OCI-LY1 (cell line): ENCODE data around the gene EME2.

Experiments
- H2AFZ ChIP-seq: fragments of 200-600 bp; sonication (generic), shearing (Covaris generic); 2 replicates; pipeline ENCODE4 v1.6.0; 2014; ENCODE audit warnings: antibody characterized with exemption, mild to moderate bottlenecking, low read length
- H3F3A ChIP-seq: fragments of 200-600 bp; sonication (generic), shearing (Covaris generic); 2 replicates; pipeline ENCODE4 v1.6.0; 2014; ENCODE audit warnings: mild to moderate bottlenecking, antibody characterized with exemption, low read length, moderate library complexity; ENCODE audit not compliant: insufficient read depth
- H3K27ac ChIP-seq: fragments of 200-600 bp; sonication (generic); 2 replicates; pipeline ENCODE4 v1.5.1; 2014; ENCODE audit warnings: low read length, mixed run types, mild to moderate bottlenecking, low read depth; ENCODE audit not compliant: poor library complexity, severe bottlenecking
- H3K27me3 ChIP-seq: fragments of 200-600 bp; sonication (generic); 2 replicates; pipeline ENCODE4 v1.6.0; 2014; ENCODE audit warnings: antibody characterized with exemption, mild to moderate bottlenecking, low read length, moderate library complexity; ENCODE audit not compliant: insufficient read depth
- H3K36me3 ChIP-seq: fragments of 200-600 bp; sonication (generic); 2 replicates; pipeline ENCODE4 v1.6.1; 2014; ENCODE audit warnings: mild to moderate bottlenecking, antibody characterized with exemption, low read length, moderate library complexity, mixed read lengths; ENCODE audit not compliant: insufficient read depth
- H3K4me1 ChIP-seq: fragments of 200-600 bp; sonication (generic); 2 replicates; pipeline ENCODE4 v1.5.1; 2014; ENCODE audit warnings: mild to moderate bottlenecking, low read length, moderate library complexity; ENCODE audit not compliant: insufficient read depth, severe bottlenecking
- H3K4me2 ChIP-seq: fragments of 200-600 bp; sonication (generic), shearing (Covaris generic); 2 replicates; pipeline ENCODE4 v1.6.1; 2014; ENCODE audit warnings: low read length
- H3K4me3 ChIP-seq: fragments of 200-600 bp; sonication (generic); 2 replicates; pipeline ENCODE4 v1.5.1; 2014; ENCODE audit warnings: low read length, low read depth, mild to moderate bottlenecking, mixed read lengths; ENCODE audit not compliant: poor library complexity, severe bottlenecking
- H3K79me2 ChIP-seq: fragments of 200-600 bp; shearing (Covaris generic); 2 replicates; pipeline ENCODE4 v1.6.1; 2016; ENCODE audit warnings: mixed run types, low read length, mixed read lengths; ENCODE audit not compliant: insufficient read depth
- H3K9ac ChIP-seq: fragments of 200-600 bp; sonication (generic), shearing (Covaris generic); 2 replicates; pipeline ENCODE4 v1.6.1; 2014; ENCODE audit warnings: mild to moderate bottlenecking, low read length, mixed read lengths
- H3K9me2 ChIP-seq: fragments of 200-600 bp; sonication (generic), shearing (Covaris generic); 2 replicates; pipeline ENCODE4 v1.6.1; 2014; ENCODE audit warnings: low read depth, mild to moderate bottlenecking, low read length, mixed read lengths
- H3K9me3 ChIP-seq: fragments of 200-600 bp; shearing (Covaris generic); 2 replicates; pipeline ENCODE4 v1.6.1; 2014; ENCODE audit warnings: low read length, mixed read lengths
- H4K20me1 ChIP-seq: fragments of 200-600 bp; sonication (generic), shearing (Covaris generic); 2 replicates; pipeline ENCODE4 v1.6.0; 2016; ENCODE audit warnings: mild to moderate bottlenecking, low read length; ENCODE audit not compliant: insufficient read depth
- EZH2 ChIP-seq: fragments of 200-600 bp; sonication (generic), shearing (Covaris generic); IDR thresholded peaks from 2 replicates; pipeline ENCODE4 v1.8.0; 2017; ENCODE audit warnings: borderline replicate concordance, mixed run types, mild to moderate bottlenecking, antibody characterized with exemption, low read length, moderate library complexity, mixed read lengths
- TF ChIP-seq, protein P1 (sequence below): fragments of 200-600 bp; sonication (generic), shearing (Covaris generic); IDR thresholded peaks from 2 replicates; pipeline ENCODE4 v1.5.1; 2017; ENCODE audit warnings: mild to moderate bottlenecking, antibody characterized with exemption, low read length, moderate library complexity, mixed read lengths

The EME2 gene

DNA sequence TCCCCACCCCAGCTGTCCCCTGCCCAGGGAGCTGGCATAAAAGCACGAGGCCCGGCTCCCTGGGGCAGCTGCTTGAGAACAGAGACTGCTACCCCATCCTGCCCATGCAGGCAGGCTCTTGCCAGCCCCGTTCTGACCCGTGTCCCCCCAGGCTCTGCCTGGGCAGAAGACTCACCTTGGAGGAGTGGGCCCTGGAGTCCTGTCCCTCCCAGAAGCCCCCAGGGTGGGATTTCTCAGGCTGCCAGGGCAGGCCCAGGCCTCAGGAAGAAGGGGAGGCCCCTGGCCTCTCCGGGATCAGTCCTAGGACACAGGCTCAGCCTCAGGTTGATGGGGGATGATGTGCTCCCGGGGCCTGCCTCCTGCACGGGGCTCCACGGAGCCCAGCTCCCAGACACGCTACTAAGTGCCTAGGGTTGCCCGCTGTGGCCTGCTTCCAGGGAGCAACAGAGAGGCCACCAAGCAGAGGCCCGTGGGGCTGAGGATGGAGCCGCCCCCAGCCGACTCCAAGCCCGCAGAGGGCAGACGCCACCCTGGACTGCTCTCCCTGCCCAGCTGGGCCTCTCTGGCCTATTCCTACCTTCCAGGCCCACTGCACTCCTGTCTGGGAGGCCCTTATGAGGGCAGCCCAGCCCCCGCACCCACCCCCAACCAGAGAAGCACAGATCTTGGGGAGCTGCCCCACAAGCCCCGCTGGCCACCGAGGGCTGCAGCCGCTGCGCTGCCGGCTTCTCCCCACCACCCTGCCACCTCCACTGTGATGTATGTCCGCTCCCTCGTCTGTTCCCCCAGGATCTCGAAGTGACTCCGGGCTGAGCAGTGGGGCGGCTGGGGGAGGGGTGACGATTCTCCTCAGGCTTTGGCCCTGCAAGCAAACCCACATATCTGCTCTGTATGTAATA, 3.0 kb upstream of the EME2 start:
- Histone ChIP-seq H3K36me3 (peaks cover 58% of the 10 kb centered on the region), H3K79me2 (0 out of 2 replicates have a peak, but pooled peaks cover 3% of the 10 kb centered on the region), H3K4me3 (peak overlapping the region; percentile 85), H3K9me3 (no peaks in the 10 kb centered on the region), H3K27ac (peak overlapping the region; percentile 59), H4K20me1 (no peaks in the 10 kb centered on the region), H3K4me1 (peaks cover 21% of the 10 kb centered on the region), H3K9ac (peak overlapping the region; percentile 88; the same call in 1 of the 2 replicates), H3F3A (no peaks in the 10 kb centered on the region), H3K9me2 (no peaks in the 10 kb centered on the region), H3K4me2 (peak overlapping the region; percentile 91), H3K27me3 (no peaks in the 10 kb centered on the region), H2AFZ (no peak overlapping the region)
- TF ChIP-seq, protein P1, sequence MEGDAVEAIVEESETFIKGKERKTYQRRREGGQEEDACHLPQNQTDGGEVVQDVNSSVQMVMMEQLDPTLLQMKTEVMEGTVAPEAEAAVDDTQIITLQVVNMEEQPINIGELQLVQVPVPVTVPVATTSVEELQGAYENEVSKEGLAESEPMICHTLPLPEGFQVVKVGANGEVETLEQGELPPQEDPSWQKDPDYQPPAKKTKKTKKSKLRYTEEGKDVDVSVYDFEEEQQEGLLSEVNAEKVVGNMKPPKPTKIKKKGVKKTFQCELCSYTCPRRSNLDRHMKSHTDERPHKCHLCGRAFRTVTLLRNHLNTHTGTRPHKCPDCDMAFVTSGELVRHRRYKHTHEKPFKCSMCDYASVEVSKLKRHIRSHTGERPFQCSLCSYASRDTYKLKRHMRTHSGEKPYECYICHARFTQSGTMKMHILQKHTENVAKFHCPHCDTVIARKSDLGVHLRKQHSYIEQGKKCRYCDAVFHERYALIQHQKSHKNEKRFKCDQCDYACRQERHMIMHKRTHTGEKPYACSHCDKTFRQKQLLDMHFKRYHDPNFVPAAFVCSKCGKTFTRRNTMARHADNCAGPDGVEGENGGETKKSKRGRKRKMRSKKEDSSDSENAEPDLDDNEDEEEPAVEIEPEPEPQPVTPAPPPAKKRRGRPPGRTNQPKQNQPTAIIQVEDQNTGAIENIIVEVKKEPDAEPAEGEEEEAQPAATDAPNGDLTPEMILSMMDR = no peak
- no peak for TF ChIP-seq EZH2

DNA sequence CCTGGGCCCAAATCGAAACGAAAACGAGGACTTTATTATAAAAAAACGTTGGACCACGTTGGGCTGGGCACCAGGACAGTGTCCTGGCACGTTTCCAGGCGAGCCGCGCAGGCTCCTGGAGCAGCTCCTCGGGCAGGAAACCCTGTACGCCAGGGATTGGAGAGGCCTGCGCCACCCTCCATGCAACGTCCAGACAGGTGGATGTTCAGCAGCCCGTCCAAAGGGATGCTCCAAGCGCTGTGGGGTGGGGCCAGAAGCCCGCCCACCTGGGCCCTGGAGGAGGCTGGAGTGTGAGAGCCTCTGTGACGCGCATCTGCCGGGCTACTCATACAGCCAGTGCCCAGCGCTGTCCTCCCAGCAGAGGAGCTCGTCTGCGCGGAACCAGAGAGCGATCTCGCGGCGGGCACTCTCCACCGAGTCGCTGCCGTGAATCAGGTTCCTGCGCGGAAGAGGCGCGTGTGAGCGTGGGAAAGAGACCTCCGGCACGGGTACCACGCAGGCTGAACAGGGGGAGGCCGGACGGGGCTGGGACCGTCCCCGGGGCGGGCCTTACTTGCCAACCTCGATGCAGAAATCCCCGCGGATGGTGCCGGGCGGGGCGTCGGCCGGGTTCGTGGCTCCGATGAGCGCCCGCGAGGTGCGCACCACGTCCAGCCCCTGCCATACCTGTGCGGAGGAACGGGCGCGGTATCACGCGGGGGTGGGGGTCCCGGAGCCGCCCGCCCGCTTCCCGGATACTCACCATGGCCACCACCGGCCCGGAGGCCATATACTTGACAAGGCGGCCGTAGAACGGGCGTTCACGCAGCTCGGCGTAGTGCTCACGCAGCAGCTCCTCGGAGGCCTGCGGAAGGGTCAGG, 2.1 kb upstream of the EME2 start:
- Histone ChIP-seq H3K4me1 (peaks cover 22% of the 10 kb centered on the region), H3K9me2 (no peaks in the 10 kb centered on the region), H3F3A (no peaks in the 10 kb centered on the region), H3K4me3 (peak overlapping the region; percentile 85), H3K9me3 (no peaks in the 10 kb centered on the region), H3K27me3 (no peaks in the 10 kb centered on the region), H3K79me2 (0 out of 2 replicates have a peak, but pooled peaks cover 3% of the 10 kb centered on the region), H4K20me1 (no peaks in the 10 kb centered on the region), H3K36me3 (peaks cover 49% of the 10 kb centered on the region), H3K9ac (peak overlapping the region; percentile 88), H2AFZ (no peak overlapping the region), H3K27ac (peak overlapping the region; percentile 59), H3K4me2 (peak overlapping the region; percentile 91)
- TF ChIP-seq, protein P1 = no peak

DNA sequence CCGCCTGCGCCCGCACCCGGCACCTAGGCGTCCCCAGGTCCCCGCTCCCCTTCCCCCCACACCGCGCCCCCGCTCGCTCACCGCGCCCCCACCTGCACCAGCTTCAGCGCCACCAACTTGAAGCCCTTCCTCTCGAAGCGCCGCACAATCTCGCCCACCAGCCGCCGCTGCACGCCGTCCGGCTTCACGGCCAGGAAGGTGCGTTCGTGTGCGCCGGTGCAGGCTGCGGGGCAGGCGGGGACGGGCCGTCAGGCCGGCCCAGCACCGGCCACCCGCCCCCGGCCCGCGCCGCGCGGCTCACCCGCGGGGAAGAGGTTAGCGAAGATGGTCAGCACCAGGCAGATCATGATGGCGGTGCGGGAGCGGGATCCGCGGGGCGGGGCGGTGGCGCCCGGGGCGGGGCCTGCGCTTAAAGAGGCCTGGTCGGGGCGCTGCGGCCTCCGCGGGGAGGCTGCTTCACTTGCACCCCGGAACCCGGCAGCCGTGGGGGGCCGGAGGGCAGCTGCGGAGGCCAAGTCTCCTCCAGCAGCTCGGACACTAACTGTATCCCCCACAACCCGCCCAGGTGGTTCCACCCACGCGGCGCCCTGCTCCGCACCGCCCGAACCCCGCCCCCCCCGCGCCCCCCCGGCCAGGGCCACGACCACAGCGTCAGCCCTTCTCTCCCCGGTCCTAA, 1.3 kb upstream of the EME2 start, which contains the start of gene NME3:
TSS of gene NME3 (minus strand) at position 356 of the 676 bp plus-strand sequence. CDS start at position 347, 9 bp downstream.
- H3F3A ChIP-seq = no peaks in the 10 kb centered on the region
- TF ChIP-seq, protein P1 = no peak
- no peak for TF ChIP-seq EZH2
- H3K4me3 ChIP-seq = peak within 1 kb of the TSS; percentile 85
- no peak within 1 kb of the TSS for H2AFZ ChIP-seq
- H3K9me3 ChIP-seq = no peaks in the 10 kb centered on the region
- no peaks in the 10 kb centered on the region for H3K9me2 ChIP-seq
- H3K79me2 ChIP-seq = 0 out of 2 replicates have a peak, but pooled peaks cover 3% of the 10 kb centered on the region
- peak within 1 kb of the TSS; percentile 83 for H3K27ac ChIP-seq
- no peaks in the 10 kb centered on the region for H4K20me1 ChIP-seq
- no peaks in the 10 kb centered on the region for H3K27me3 ChIP-seq
- peaks cover 42% of the 10 kb centered on the region for H3K36me3 ChIP-seq
- H3K9ac ChIP-seq = peak within 1 kb of the TSS; percentile 88
- H3K4me2 ChIP-seq = peak within 1 kb of the TSS; percentile 91
- peaks cover 22% of the 10 kb centered on the region for H3K4me1 ChIP-seq
